Breast epithelium (tissue), 3 donors: ENCODE results near the gene RBBP9.

ENCODE experiments used
- CTCF ChIP-seq, 3 donors: fragments of 450-650 bp; IDR thresholded peaks; one replicate each; pipeline ENCODE4 v1.5.1; 2016 to 2017; ENCODE audit warnings: antibody characterized with exemption in 3 of 3, mild to moderate bottlenecking in 3 of 3, moderate library complexity in 3 of 3
- POLR2A ChIP-seq: fragments of 450-650 bp; IDR thresholded peaks from one replicate; pipeline ENCODE4 v1.6.1; 2016; ENCODE audit warnings: antibody characterized with exemption, mild to moderate bottlenecking, moderate library complexity
- POLR2AphosphoS5 ChIP-seq, 3 donors: sonication (generic); formaldehyde crosslinking; IDR thresholded peaks; one replicate each; pipeline ENCODE4 v1.6.1; 2017; ENCODE audit warnings: antibody characterized with exemption in 3 of 3

- TF ChIP-seq CTCF (IDR thresholded peaks at IDR 0.05) (no peak), POLR2AphosphoS5 (IDR thresholded peaks at IDR 0.05) (peak in 2 of 3 donors; percentile 42 to 43), POLR2A (no peak)
These were observed at the start of gene RBBP9 for GRCh38 chr20:18496740-18497592.
